KMS-11 (cell line): ENCODE data around the gene ASPA.

Experiments used
- H2AFZ ChIP-seq: fragments of 200-600 bp; sonication (generic); 2 replicates; pipeline ENCODE4 v1.6.1; 2016; ENCODE audit warnings: antibody characterized with exemption, mixed run types, low read depth
- H3K27ac ChIP-seq: fragments of 200-600 bp; sonication (generic); 2 replicates; pipeline ENCODE4 v1.6.1; 2016; ENCODE audit warnings: mild to moderate bottlenecking, mixed run types
- H3K27me3 ChIP-seq: fragments of 200-600 bp; sonication (generic); 2 replicates; pipeline ENCODE4 v1.6.1; 2017; ENCODE audit warnings: mild to moderate bottlenecking, low read depth, mixed run types, moderate library complexity; ENCODE audit not compliant: insufficient read depth
- H3K36me3 ChIP-seq: fragments of 200-600 bp; sonication (generic); 2 replicates; pipeline ENCODE4 v1.6.1; 2017; ENCODE audit warnings: mild to moderate bottlenecking, mixed run types; ENCODE audit not compliant: insufficient read depth
- H3K4me1 ChIP-seq: fragments of 200-600 bp; sonication (generic); 2 replicates; pipeline ENCODE4 v1.6.1; 2016; ENCODE audit warnings: mild to moderate bottlenecking, low read depth, mixed run types; ENCODE audit not compliant: poor library complexity, severe bottlenecking
- H3K4me2 ChIP-seq: fragments of 200-600 bp; sonication (generic); 2 replicates; pipeline ENCODE4 v1.7.0; 2016; ENCODE audit warnings: mild to moderate bottlenecking, mixed run types
- H3K4me3 ChIP-seq: fragments of 200-600 bp; sonication (generic); IDR thresholded peaks from 2 replicates; pipeline ENCODE4 v1.6.1; 2017; ENCODE audit warnings: low read depth, low read length, mixed read lengths; ENCODE audit not compliant: insufficient read depth
- H3K79me2 ChIP-seq: fragments of 200-600 bp; sonication (generic); 2 replicates; pipeline ENCODE4 v1.6.1; 2016; ENCODE audit warnings: low read depth, mixed run types; ENCODE audit not compliant: insufficient read depth
- H3K9ac ChIP-seq: fragments of 200-600 bp; sonication (generic); 2 replicates; pipeline ENCODE4 v1.6.1; 2016; ENCODE audit warnings: mild to moderate bottlenecking, mixed run types
- H4K20me1 ChIP-seq: fragments of 200-600 bp; sonication (generic); 2 replicates; pipeline ENCODE4 v1.6.1; 2016; ENCODE audit warnings: mild to moderate bottlenecking, mixed run types; ENCODE audit not compliant: insufficient read depth
- TF ChIP-seq, protein P1 (sequence below): fragments of 200-600 bp; sonication (generic); conservative IDR thresholded peaks from 2 replicates; pipeline ENCODE4 v1.6.1; 2017; ENCODE audit warnings: low read depth, mild to moderate bottlenecking, antibody characterized with exemption, low read length, moderate library complexity, mixed read lengths

ASPA gene

DNA sequence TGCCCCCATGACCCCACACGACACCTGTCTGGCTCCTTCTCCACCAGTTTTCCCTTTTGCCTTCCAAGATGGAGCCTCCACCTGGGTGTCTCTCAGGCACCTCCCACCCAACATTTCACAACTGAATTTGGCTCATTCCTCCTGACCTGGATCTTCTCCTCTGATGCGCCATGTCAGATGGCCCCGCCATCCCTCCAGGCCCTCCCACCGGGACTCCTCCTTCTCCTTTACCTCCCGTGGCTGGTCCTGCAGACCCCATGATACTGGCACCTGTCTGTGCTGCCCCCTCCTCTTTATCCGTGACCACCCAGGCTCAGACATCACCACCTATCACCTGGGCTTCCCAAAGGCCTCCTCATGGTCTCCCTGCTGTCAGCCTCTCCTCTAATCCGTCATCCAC lies 77.1 kb downstream of the ASPA start:
- no peak overlapping the region for H2AFZ ChIP-seq
- peaks cover 2% of the 10 kb centered on the region for H3K4me1 ChIP-seq
- H3K4me2 ChIP-seq: no peak overlapping the region
- no peaks in the 10 kb centered on the region for H4K20me1 ChIP-seq
- H3K79me2 ChIP-seq: no peaks in the 10 kb centered on the region
- no peak overlapping the region for H3K9ac ChIP-seq
- H3K27ac ChIP-seq: no peak overlapping the region
- no peaks in the 10 kb centered on the region for H3K36me3 ChIP-seq
- H3K4me3 ChIP-seq: no peak overlapping the region
- TF ChIP-seq, protein P1, sequence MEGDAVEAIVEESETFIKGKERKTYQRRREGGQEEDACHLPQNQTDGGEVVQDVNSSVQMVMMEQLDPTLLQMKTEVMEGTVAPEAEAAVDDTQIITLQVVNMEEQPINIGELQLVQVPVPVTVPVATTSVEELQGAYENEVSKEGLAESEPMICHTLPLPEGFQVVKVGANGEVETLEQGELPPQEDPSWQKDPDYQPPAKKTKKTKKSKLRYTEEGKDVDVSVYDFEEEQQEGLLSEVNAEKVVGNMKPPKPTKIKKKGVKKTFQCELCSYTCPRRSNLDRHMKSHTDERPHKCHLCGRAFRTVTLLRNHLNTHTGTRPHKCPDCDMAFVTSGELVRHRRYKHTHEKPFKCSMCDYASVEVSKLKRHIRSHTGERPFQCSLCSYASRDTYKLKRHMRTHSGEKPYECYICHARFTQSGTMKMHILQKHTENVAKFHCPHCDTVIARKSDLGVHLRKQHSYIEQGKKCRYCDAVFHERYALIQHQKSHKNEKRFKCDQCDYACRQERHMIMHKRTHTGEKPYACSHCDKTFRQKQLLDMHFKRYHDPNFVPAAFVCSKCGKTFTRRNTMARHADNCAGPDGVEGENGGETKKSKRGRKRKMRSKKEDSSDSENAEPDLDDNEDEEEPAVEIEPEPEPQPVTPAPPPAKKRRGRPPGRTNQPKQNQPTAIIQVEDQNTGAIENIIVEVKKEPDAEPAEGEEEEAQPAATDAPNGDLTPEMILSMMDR: no peak
- H3K27me3 ChIP-seq: no peaks in the 10 kb centered on the region
